Sigmoid colon (tissue), 7 donors: ENCODE results near the gene BID. TPM values are rescaled to one million over a fixed set of nuclear protein-coding genes. Genes with fewer than 3 reads are reported as not detected.

Experiments used
- DNase-seq: peaks from one replicate; pipeline ENCODE4 v3.0.0-alpha.2; 2019
- H3K27ac ChIP-seq, 4 donors: fragments of 200-600 bp; sonication (generic); one replicate each; pipeline ENCODE4 v1.5.1; 2016 to 2019; ENCODE audit warnings: mild to moderate bottlenecking in 1 of 4
- H3K27me3 ChIP-seq, 3 donors: fragments of 200-600 bp; sonication (generic); one replicate each; pipeline ENCODE4 v1.5.1; 2019; ENCODE audit warnings: mild to moderate bottlenecking in 1 of 3
- H3K36me3 ChIP-seq, 4 donors: fragments of 200-600 bp; sonication (generic); one replicate each; pipeline ENCODE4 v1.5.1; 2016 to 2019
- H3K4me1 ChIP-seq, 4 donors: fragments of 200-600 bp; sonication (generic); one replicate each; pipeline ENCODE4 v1.5.1; 2017 to 2019
- H3K4me3 ChIP-seq, 4 donors: fragments of 200-600 bp; sonication (generic); one replicate each; pipeline ENCODE4 v1.5.1; 2017 to 2019; ENCODE audit warnings: mild to moderate bottlenecking in 2 of 4, moderate library complexity in 1 of 4
- H3K9me3 ChIP-seq, 4 donors: fragments of 200-600 bp in 3 of 4; sonication (generic) in 3 of 4; one replicate each; pipeline versions ENCODE4 v1.5.1 to v1.6.1; 2013 to 2019
- EP300 ChIP-seq, 4 donors: sonication (generic); formaldehyde crosslinking; IDR thresholded peaks; one replicate each; pipeline ENCODE4 v1.6.1; 2017; ENCODE audit warnings: antibody characterized with exemption in 4 of 4
- POLR2A ChIP-seq, 2 donors: fragments of 450-650 bp; IDR thresholded peaks; one replicate each; pipeline ENCODE4 v1.6.1; 2016; ENCODE audit warnings: antibody characterized with exemption in 2 of 2, mild to moderate bottlenecking in 2 of 2, moderate library complexity in 2 of 2
- POLR2AphosphoS5 ChIP-seq, 4 donors: sonication (generic); formaldehyde crosslinking; IDR thresholded peaks; one replicate each; pipeline ENCODE4 v1.6.1; 2017; ENCODE audit warnings: antibody characterized with exemption in 4 of 4
- WGBS, 2 donors: extraction: QIAGEN DNeasy Blood & Tissue Kit; methylation state at CpG; one replicate each; pipeline ENCODE4 v1.1.7; 2013; 5-methylcytosine and 5-hydroxymethylcytosine counted together
- intact Hi-C: fragments of 100-400 bp; cut with DNase I; formaldehyde crosslinking; loops from one replicate; pipeline ENCODE4 v1.15.1; 2023
- polyA plus RNA-seq, 3 donors: library from polyadenylated mRNA; stranded (reverse); fragments of 200-250 nt; gene quantifications; one replicate each; pipeline ENCODE4 v1.2.3, GENCODE V29; 2013
- total RNA-seq, 4 donors: library from RNA; depleted of rRNA; stranded (reverse); fragments of >200 nt; gene quantifications; one replicate each; pipeline ENCODE4 v1.1.0, GENCODE V29; 2016
- TF ChIP-seq, protein P1 (sequence below), 4 experiments: fragments of 450-650 bp in 3 of 4; fragments of 200-600 bp in 1 of 4; IDR thresholded peaks; one replicate each; pipeline ENCODE4 v1.5.1; 2016 to 2019; ENCODE audit warnings: antibody characterized with exemption in 4 of 4, mild to moderate bottlenecking in 3 of 4, moderate library complexity in 2 of 4
- donor health status: healthy with polysubstance abuse.
- donor health status: Bipolar disorder and iron deficiency.
- donor health status: healthy.

BID gene
- total and polyA plus RNA-seq, 7 donors = 9.7 to 72.1 (median 24.6) TPM

DNA sequence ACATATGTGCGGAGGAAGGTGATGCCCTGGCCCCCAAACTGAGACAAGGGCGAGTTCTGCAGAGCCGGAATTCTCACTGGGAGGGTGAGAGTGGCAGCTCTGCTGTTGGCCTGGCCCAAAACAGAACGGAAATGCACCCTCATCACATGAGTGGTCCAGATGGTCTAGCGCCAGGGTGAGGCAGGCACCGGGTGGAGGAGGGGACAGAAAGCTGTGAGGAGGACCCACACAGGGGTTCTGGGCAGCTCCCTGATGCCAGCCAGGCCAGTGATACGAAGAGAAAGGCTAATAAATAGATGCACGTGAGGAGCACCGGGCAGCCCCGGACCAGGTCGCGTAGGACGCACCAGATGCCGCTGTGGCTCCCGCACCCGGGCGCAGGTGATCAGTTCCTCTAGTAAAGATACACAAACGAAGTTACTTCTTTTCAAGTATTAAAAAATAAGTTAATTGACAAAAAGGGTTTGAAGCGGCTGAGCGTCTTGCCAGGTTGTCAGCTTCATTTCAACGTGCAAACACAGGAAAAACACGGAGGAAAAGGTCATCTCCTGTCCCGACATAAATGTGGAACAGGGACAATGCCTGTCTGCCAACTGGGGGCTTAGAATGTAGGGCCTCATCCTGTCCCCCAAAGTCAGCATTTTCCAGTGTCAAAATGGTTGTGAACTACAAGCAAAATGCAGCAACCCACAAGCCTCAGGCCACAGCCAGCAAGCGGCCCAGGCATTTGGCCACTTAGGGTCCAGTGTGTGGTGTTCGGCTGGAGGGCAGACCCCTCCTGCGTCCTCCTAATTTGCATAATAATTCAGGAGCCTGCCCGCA is 15.3 kb upstream of the BID start:
- no peak overlapping the region for H3K27ac ChIP-seq
- H3K4me3 ChIP-seq = no peak overlapping the region
- no peaks in the 10 kb centered on the region for H3K27me3 ChIP-seq
- TF ChIP-seq EP300 (IDR thresholded peaks at IDR 0.05) = no peak
- peaks cover 0 to 19% (median 7%) of the 10 kb centered on the region in 4 donors for H3K4me1 ChIP-seq
- peaks cover 7 to 40% (median 26%) of the 10 kb centered on the region in 4 donors for H3K36me3 ChIP-seq
- 94% methylated on average over 27 of the region's 27 CpGs for WGBS, 2 donors
- intact Hi-C loops = loop anchor here (5.0 kb wide), 1 partner anchor 232 kb away; no protein-coding TSS in a partner anchor
- DNase-seq = no peak
- H3K9me3 ChIP-seq = no peaks in the 10 kb centered on the region

DNA sequence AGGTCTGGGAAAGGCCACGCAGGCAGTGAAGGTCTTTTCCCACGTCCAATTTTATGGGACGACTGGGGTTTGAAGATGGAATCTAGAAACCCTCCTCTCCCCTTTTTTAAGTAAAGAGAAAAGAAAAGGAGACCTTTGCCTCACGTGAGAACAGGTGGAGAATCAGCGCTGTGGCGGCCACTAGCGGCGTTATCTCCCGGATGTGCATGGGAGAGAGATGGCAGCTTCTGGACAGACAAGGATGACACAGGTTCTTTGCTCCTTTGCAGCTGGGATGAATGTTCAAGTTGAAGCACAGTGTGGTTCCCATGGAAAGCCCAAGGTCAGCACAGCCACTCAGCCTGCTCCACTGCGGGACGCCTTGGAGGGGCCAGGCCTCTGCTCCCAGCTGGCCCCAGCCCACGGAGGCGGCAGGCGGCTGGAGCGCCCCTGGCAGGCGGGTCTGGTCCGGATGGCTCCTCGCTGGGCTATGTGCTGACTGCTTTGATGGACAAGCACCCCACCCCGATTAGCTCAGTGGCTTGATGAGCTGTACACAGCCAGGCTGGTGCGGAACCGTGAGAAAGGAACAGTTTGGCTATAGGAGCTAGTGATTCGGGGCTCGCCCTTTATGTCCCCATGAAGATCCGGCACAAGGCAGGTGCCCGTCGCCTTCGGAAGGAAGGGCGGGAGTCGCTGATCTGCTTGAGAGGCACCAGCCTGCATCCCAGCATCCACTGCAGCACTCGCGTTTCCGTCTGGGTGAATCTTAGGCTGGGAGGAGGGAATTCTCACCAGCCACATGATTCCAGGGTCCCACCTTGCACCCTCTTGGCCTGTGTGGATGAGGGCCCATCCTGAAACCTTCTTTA is 14.5 kb upstream of the BID start:
- WGBS, 2 donors = 90 to 93% methylated on average over 32 of the region's 32 CpGs
- Histone ChIP-seq H3K4me1 (peaks cover 0 to 19% (median 7%) of the 10 kb centered on the region in 4 donors), H3K36me3 (peaks cover 7 to 38% (median 26%) of the 10 kb centered on the region in 4 donors), H3K27ac (no peak overlapping the region), H3K4me3 (no peak overlapping the region), H3K9me3 (no peaks in the 10 kb centered on the region), H3K27me3 (no peaks in the 10 kb centered on the region)
- intact Hi-C loops = loop anchor here (5.0 kb wide), 1 partner anchor 231 kb away; no protein-coding TSS in a partner anchor
- TF ChIP-seq POLR2A (IDR thresholded peaks at IDR 0.05) (no peak), EP300 (IDR thresholded peaks at IDR 0.05) (no peak), POLR2AphosphoS5 (IDR thresholded peaks at IDR 0.05) (no peak)
- TF ChIP-seq, protein P1, sequence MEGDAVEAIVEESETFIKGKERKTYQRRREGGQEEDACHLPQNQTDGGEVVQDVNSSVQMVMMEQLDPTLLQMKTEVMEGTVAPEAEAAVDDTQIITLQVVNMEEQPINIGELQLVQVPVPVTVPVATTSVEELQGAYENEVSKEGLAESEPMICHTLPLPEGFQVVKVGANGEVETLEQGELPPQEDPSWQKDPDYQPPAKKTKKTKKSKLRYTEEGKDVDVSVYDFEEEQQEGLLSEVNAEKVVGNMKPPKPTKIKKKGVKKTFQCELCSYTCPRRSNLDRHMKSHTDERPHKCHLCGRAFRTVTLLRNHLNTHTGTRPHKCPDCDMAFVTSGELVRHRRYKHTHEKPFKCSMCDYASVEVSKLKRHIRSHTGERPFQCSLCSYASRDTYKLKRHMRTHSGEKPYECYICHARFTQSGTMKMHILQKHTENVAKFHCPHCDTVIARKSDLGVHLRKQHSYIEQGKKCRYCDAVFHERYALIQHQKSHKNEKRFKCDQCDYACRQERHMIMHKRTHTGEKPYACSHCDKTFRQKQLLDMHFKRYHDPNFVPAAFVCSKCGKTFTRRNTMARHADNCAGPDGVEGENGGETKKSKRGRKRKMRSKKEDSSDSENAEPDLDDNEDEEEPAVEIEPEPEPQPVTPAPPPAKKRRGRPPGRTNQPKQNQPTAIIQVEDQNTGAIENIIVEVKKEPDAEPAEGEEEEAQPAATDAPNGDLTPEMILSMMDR (IDR thresholded peaks at IDR 0.05) = no peak
- no peak for DNase-seq

DNA sequence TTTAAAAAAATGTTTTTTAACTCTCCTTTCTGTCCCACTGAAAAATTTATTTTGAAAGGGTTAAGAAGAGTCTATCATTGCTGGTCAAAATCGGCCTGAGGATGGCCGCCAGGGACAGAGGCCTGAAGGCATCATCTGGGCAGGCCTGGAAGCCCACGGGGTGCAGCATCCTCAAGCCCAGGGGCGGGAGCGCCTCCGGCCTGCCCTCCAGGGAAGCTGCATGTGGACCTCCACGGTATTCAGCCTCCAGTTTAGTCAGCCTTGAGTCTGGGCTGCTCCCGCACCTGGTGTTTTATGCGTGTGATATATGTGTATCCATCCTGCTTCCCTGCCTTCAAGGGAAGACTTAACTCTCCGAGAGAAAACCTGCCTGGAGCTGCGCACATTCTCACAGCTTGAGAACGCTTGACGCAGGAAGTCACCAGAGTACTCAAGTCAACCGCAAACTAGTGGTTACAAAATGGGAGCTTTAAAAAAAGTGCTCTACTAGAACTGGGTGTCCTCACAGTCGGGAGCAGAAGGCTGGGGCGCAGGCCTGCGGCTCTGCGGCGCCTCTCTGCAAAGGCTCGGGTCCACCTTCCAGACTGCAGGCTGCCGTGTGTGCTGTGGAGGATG is 13.6 kb upstream of the BID start:
- Histone ChIP-seq H3K27me3 (no peaks in the 10 kb centered on the region), H3K27ac (peak overlapping the region in 2 of 4 donors; percentile 66), H3K36me3 (peaks cover 7 to 37% (median 24%) of the 10 kb centered on the region in 4 donors), H3K4me3 (no peak overlapping the region), H3K9me3 (no peaks in the 10 kb centered on the region), H3K4me1 (peaks cover 0 to 19% (median 7%) of the 10 kb centered on the region in 4 donors)
- TF ChIP-seq, protein P1 (IDR thresholded peaks at IDR 0.05) = no peak
- TF ChIP-seq POLR2A (IDR thresholded peaks at IDR 0.05) (no peak), POLR2AphosphoS5 (IDR thresholded peaks at IDR 0.05) (no peak), EP300 (IDR thresholded peaks at IDR 0.05) (no peak)
- no peak for DNase-seq
- intact Hi-C loops = loop anchor here (5.0 kb wide), 1 partner anchor 231 kb away; no protein-coding TSS in a partner anchor
- 94% methylated on average over 21 of the region's 21 CpGs for WGBS, 2 donors

DNA sequence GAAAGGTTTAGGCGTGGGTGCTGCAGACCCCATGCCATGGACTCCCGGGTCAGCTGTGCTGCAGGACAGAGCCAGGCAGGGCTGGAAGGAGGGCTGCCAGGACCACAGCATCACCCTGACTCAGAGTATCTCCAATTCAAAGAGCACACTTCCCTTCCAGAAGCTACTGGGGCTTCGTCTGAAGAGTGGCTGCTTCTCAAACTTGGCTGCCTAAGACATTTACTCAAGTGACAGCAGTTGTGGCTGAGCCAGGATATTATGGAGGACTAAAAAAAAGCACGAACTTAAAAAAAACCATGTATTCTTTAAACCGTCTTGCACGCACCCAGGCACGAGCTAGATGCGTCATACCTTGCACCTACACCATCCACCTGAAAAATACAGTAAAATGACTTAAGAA is 13.0 kb upstream of the BID start:
- 73 to 77% methylated on average over 8 of the region's 8 CpGs for WGBS, 2 donors
- no peaks in the 10 kb centered on the region for H3K27me3 ChIP-seq
- peaks cover 0 to 19% (median 8%) of the 10 kb centered on the region in 4 donors for H3K4me1 ChIP-seq
- no peaks in the 10 kb centered on the region for H3K9me3 ChIP-seq
- H3K4me3 ChIP-seq = no peak overlapping the region
- intact Hi-C loops = loop anchor here (5.0 kb wide), 1 partner anchor 230 kb away; no protein-coding TSS in a partner anchor
- no peak for TF ChIP-seq EP300 (IDR thresholded peaks at IDR 0.05)
- no peak for TF ChIP-seq POLR2A (IDR thresholded peaks at IDR 0.05)
- no peak for TF ChIP-seq POLR2AphosphoS5 (IDR thresholded peaks at IDR 0.05)
- TF ChIP-seq, protein P1 (IDR thresholded peaks at IDR 0.05) = no peak
- peak overlapping the region; percentile 44 to 66 (median 56) for H3K27ac ChIP-seq
- no peak for DNase-seq
- peaks cover 7 to 37% (median 24%) of the 10 kb centered on the region in 4 donors for H3K36me3 ChIP-seq
